ENCODE data around the gene ACAA1. TPM values are rescaled to one million over a fixed set of nuclear protein-coding genes. Genes with fewer than 3 reads are reported as not detected.

Gene ACAA1
- total and polyA plus RNA-seq, 2 of the 13 experiments (the other 11 are each of a cell fraction or from before 2014, with no cell fraction given): 60.8 to 188 TPM

GRCh38 chr3:38130631-38131065, 6.3 kb downstream of the ACAA1 start (continued):
- TF ChIP-seq POLR2AphosphoS2 (IDR thresholded peaks at IDR 0.05; ENCODE audit: low read depth, low read length) (no peak), ZNF441 (CRISPR knock-in tag; IDR thresholded peaks at IDR 0.05; ENCODE audit: borderline replicate concordance) (no peak), NCOA2 (CRISPR knock-in tag; IDR thresholded peaks at IDR 0.05) (no peak; the same call in 1 of the 2 replicates), YEATS2 (CRISPR knock-in tag; IDR thresholded peaks at IDR 0.05; ENCODE audit: borderline replicate concordance) (no peak), KLF6 (CRISPR knock-in tag; IDR thresholded peaks at IDR 0.05) (no peak), ZNF550 (CRISPR knock-in tag; IDR thresholded peaks at IDR 0.05; ENCODE audit: borderline replicate concordance) (no peak), ZSCAN12 (CRISPR knock-in tag; IDR thresholded peaks at IDR 0.05) (no peak), TP53 (CRISPR knock-in tag; conservative IDR thresholded peaks at IDR 0.05) (no peak), ZFP82 (CRISPR knock-in tag; IDR thresholded peaks at IDR 0.05; ENCODE audit: borderline replicate concordance) (no peak), JUN (CRISPR knock-in tag; IDR thresholded peaks at IDR 0.05) (peak; percentile 83; the same call in 1 of the 2 replicates), CHCHD3 (CRISPR knock-in tag; IDR thresholded peaks at IDR 0.05) (no peak), HMG20A (CRISPR knock-in tag; IDR thresholded peaks at IDR 0.05; ENCODE audit: borderline replicate concordance) (peak; percentile 54; the same call in 1 of the 2 replicates), ZNF207 (IDR thresholded peaks at IDR 0.05; ENCODE audit: borderline replicate concordance) (no peak), TBX3 (IDR thresholded peaks at IDR 0.05; ENCODE audit: borderline replicate concordance) (no peak), TBP (CRISPR knock-in tag; IDR thresholded peaks at IDR 0.05) (no peak), SOX5 (CRISPR knock-in tag; IDR thresholded peaks at IDR 0.05; ENCODE audit: borderline replicate concordance) (peak; percentile 35; the same call in 1 of the 2 replicates), BRCA1 (CRISPR knock-in tag; IDR thresholded peaks at IDR 0.05) (no peak; the same call in 1 of the 2 replicates), MXI1 (IDR thresholded peaks at IDR 0.05; ENCODE audit: borderline replicate concordance, low read depth, low read length) (peak; percentile 42; the same call in 1 of the 3 replicates), RXRB (CRISPR knock-in tag; IDR thresholded peaks at IDR 0.05; ENCODE audit: borderline replicate concordance) (peak; percentile 98), AGO1 (IDR thresholded peaks at IDR 0.05; ENCODE audit: low read depth, low read length, poor library complexity, severe bottlenecking) (no peak), ADNP (CRISPR knock-in tag; IDR thresholded peaks at IDR 0.05) (no peak), ZNF331 (CRISPR knock-in tag; IDR thresholded peaks at IDR 0.05) (peak; percentile 58; the same call in 1 of the 2 replicates), RAD21 (CRISPR knock-in tag; IDR thresholded peaks at IDR 0.05) (0 out of 2 replicates have a peak, but pooled peaks have one; percentile 13), KAT2B (IDR thresholded peaks at IDR 0.05; ENCODE audit: borderline replicate concordance, low read depth, low read length) (no peak), ZFYVE20 (CRISPR knock-in tag; IDR thresholded peaks at IDR 0.05; ENCODE audit: borderline replicate concordance, low read depth) (no peak), ZBTB1 (CRISPR knock-in tag; IDR thresholded peaks at IDR 0.05; ENCODE audit: borderline replicate concordance) (no peak)
- TF ChIP-seq, protein P1, sequence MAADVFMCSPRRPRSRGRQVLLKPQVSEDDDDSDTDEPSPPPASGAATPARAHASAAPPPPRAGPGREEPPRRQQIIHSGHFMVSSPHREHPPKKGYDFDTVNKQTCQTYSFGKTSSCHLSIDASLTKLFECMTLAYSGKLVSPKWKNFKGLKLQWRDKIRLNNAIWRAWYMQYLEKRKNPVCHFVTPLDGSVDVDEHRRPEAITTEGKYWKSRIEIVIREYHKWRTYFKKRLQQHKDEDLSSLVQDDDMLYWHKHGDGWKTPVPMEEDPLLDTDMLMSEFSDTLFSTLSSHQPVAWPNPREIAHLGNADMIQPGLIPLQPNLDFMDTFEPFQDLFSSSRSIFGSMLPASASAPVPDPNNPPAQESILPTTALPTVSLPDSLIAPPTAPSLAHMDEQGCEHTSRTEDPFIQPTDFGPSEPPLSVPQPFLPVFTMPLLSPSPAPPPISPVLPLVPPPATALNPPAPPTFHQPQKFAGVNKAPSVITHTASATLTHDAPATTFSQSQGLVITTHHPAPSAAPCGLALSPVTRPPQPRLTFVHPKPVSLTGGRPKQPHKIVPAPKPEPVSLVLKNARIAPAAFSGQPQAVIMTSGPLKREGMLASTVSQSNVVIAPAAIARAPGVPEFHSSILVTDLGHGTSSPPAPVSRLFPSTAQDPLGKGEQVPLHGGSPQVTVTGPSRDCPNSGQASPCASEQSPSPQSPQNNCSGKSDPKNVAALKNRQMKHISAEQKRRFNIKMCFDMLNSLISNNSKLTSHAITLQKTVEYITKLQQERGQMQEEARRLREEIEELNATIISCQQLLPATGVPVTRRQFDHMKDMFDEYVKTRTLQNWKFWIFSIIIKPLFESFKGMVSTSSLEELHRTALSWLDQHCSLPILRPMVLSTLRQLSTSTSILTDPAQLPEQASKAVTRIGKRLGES (CRISPR knock-in tag; IDR thresholded peaks at IDR 0.05; ENCODE audit: borderline replicate concordance): no peak
- TF ChIP-seq, protein P2, sequence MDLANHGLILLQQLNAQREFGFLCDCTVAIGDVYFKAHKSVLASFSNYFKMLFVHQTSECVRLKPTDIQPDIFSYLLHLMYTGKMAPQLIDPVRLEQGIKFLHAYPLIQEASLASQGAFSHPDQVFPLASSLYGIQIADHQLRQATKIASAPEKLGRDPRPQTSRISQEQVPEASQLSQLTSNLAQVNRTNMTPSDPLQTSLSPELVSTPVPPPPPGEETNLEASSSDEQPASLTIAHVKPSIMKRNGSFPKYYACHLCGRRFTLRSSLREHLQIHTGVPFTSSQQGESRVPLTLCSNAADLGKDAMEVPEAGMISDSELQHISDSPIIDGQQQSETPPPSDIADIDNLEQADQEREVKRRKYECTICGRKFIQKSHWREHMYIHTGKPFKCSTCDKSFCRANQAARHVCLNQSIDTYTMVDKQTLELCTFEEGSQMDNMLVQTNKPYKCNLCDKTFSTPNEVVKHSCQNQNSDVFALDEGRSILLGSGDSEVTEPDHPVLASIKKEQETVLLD (CRISPR knock-in tag; IDR thresholded peaks at IDR 0.05; ENCODE audit: low read depth): no peak
- TF ChIP-seq, protein P3, sequence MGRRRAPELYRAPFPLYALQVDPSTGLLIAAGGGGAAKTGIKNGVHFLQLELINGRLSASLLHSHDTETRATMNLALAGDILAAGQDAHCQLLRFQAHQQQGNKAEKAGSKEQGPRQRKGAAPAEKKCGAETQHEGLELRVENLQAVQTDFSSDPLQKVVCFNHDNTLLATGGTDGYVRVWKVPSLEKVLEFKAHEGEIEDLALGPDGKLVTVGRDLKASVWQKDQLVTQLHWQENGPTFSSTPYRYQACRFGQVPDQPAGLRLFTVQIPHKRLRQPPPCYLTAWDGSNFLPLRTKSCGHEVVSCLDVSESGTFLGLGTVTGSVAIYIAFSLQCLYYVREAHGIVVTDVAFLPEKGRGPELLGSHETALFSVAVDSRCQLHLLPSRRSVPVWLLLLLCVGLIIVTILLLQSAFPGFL (CRISPR knock-in tag; IDR thresholded peaks at IDR 0.05): no peak
